HG02571 (cell line): ENCODE measurements around the gene STARD3.
"Not testable (repeated sequence)": the region's sequence is repeated elsewhere in the genome, so short reads cannot be mapped to it uniquely, and the experiment has no call there.

Experiments
- ATAC-seq: cut with Tn5 transposase; IDR thresholded peaks from one replicate; pipeline ENCODE4 v1.9.1; 2021; ENCODE audit warnings: mild to moderate bottlenecking, moderate library complexity; ENCODE audit not compliant: unreplicated experiment

The STARD3 gene

DNA sequence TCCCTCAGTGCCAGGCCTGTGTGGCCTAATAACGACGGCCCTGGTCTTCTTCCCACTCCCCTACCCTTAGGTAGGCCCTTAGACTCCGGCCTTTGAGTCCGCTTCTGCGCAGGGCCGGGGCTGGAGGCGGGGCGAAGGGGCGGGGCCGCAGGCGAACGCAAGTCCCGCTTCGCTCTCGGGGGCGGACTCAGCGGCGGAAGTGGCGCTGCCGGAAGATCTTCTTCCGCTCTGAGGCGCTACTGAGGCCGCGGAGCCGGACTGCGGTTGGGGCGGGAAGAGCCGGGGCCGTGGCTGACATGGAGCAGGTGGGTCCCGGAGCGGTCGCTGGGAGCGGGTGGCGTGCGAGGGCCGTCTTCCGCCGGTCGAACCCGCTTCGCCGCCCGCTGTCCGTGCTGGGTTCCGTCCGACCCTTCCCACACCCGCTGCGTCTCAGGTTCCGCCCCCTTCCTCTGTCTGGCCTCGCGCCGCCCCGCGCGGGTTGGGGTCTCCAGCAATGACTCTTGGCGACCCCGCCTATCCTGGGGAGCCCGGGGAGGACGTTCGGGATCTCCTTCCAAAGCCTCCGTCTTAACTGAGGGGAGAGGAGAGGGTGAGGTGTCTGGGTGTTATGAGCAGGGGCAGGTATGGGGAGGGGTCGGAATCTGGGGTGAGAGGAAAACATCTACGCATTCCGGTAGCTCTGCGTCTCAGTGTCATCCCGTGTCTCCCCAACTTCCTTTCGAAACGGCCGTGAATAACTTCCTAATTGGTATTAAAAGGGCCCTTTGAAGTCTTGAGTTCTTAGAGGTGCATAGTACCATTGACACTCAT, at the start of gene STARD3:
STARD3 (plus strand) TSS at position 218 of the 810 bp plus-strand sequence. CDS start 16,388 bp downstream, outside the sequence.
- ATAC-seq, result peak; percentile 78

GRCh38 chr17:39590180-39590579, 46.8 kb upstream of the STARD3 start:
- ATAC-seq, result not testable (repeated sequence)

- no peak for ATAC-seq
Measured at GRCh38 chr17:39591958-39592954, 44.7 kb upstream of the STARD3 start.

- ATAC-seq, result no peak
Measured at GRCh38 chr17:39593371-39593770, 43.6 kb upstream of the STARD3 start.

DNA sequence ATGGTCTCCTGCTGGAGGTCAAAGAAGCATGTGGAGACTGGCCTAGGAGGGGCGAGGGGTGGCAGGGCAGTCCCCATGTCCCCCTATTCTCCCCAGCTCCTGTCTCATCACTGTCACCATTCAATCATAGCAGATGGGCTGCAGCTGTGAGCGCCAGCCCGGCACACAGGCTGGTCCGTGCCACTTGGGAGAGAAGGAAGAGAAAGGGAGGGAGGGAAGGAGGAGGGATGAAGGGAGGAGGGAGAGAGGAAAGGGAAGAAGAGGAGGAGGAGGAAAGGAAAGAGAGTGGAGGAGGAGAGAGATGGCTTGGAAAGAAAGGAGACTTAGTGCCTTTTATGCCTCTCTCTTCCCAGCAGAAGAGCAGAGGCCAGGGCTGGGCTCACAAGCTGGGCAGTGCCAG, 41.6 kb upstream of the STARD3 start:
- ATAC-seq, result no peak

- no peak for ATAC-seq
Measured at GRCh38 chr17:39595928-39596510, 40.9 kb upstream of the STARD3 start.

DNA sequence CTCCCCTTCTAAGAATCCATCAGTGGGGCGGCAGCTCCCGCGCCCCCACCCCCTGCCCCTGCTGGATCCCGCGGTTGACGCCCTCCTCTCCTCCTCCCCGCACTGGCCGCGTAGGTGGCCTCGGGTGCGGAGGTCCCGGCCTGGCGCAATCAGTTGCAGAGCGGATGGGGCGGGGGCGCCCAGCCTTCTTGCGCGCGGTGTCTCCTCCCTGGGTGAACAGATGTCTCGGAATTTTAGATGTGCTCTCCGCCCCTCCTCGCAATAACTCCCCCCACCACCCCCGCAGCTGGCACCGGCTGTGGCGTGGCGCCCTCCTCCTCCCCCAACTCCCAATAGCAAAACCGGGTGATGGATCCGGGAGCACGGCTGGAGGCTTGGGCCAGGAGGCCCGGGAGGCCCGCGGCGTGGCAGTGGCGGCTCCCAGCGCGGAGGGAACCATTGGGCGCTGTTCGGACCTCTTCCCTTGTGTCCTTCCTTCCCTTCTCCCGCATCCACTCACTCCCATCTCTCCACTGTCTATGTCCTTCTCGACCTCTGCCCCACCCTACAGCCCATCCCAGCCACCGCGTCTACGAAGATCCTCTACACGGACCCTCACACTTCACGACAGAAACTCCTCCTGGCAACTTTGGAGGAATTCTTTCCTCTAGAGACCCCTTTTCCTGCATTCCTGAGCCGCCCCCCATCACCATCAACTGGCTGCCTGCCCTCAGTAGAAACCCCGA, 40.2 kb upstream of the STARD3 start:
- ATAC-seq, result no peak

DNA sequence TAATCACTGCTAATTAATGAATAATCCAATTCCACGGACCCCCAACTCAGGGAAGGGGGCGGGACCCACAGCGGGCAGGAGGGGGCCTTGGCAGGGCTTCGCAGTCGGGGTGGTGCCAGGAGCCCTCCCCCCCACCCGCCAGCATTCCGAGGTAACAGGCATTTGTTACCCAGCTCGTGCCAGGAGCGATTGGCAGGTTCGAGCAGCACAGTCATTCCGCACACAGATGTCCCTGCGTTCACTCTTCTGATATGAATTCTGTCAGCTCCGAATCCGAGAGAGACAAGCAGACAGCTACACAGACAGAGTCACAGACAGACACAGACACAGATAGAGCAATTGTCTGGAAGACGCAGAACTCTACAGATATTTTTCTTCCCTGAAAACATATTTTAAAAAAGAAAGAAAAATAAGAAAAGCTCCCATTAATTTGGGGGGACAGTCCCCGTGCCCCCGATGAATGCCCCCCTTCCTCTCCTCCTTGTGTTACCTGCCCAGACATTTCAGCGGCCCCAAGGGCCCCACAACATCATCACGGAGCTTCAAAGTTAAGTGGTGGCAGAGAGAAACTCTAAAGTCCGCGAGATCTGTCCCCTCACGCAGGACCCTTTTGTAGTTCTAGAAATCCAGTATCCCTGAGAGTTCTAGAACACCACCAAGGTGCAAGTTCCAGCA, 39.4 kb upstream of the STARD3 start:
- ATAC-seq, result no peak

DNA sequence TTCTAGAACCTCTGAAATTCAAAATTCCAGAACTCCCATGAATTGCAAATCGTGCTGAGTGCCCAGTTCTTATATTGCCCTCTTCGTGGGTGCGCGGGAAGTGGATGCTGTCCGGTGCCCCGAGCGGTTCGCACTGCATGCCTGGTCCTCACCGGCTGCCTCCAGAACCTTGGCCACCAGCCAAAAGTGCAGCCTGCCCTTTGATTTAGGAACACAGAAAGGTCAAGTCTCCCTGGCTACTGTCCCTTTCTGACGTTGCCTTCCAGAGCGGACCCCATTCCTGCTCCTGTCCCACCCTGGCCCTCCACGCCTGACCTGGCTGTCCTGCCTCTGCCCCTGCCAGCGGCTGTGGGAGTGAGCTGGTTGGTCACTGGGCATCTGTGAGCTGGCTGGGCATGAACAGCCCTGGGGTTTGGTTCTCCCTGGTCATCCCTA, 38.9 kb upstream of the STARD3 start:
- no peak for ATAC-seq

- no peak for ATAC-seq
Measured at GRCh38 chr17:39598630-39599003, 38.3 kb upstream of the STARD3 start.

GRCh38 chr17:39599004-39599664, 37.8 kb upstream of the STARD3 start:
- no peak for ATAC-seq

DNA sequence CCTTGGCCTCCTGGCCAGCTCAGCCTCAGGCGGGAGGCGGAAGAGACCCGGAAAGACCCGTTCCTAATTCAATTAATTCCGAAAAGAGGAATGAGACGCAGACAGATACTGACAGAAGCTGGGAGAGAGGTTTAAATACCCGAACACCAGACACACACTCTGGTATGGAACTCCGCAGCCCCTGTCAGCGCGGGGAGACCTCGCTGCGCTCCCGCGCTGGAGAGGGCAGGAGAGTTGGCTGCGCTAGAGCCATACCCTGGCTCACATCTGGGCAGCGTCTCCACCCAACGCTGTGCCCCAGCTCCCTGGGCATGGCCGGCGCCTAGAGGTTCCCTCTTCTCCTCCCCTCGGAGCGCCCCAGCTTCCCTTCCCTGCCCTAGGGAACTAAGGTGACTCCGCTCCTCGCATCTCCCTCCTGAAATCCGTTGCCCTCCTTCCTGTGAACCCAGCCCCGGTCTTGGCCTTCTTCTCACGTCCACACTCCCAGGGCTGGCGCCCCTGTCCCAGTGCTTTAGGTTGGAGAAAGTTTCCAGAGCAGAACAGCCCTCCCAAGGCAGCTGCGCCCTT, 37.2 kb upstream of the STARD3 start:
- ATAC-seq, result no peak

GRCh38 chr17:39600288-39600996, 36.5 kb upstream of the STARD3 start:
- no peak for ATAC-seq

GRCh38 chr17:39600997-39601597, 35.8 kb upstream of the STARD3 start:
- ATAC-seq, result no peak

- no peak for ATAC-seq
Measured at GRCh38 chr17:39601758-39602532, 35.0 kb upstream of the STARD3 start.

DNA sequence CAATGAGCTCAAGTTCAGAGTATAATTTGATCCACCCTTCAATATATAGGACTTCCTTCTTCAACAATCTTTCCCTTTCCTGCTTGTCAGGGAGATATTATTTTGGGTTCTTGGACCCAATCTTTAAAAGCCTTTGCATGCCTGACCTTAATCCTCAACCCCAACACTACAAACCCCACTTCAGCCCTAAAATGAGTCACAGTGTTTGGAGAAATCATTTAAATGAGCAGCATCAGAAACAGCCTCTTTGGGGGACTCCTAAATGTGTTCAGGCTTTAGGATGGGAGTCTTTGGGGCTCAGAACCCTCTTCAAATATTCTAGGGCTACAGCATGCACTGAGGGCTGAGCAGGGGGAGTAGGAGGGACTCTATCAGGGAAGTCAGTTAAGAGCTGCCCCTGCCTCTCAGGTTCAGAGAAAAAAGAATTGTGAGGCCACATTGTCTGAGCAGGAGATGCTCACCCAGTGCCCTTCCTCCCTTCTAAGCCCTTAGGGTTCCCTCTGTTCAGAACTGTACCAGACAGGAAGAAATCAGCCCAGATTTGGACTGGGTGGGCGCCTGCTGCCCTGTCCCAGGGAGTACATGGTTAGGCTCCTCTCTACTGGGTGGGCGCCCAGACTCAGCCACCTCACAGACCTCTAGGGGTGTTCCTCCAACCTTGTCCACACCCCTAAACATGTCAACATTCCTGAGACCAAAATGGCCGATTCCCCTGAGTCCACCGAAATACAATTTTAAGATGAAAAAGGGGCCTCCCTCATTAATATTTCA, 34.2 kb upstream of the STARD3 start:
- ATAC-seq, result no peak
